Measurements from ENCODE around the gene CD81.
"Not testable (repeated sequence)": the region's sequence is repeated elsewhere in the genome, so short reads cannot be mapped to it uniquely, and the experiment has no call there.

CD81 gene

DNA sequence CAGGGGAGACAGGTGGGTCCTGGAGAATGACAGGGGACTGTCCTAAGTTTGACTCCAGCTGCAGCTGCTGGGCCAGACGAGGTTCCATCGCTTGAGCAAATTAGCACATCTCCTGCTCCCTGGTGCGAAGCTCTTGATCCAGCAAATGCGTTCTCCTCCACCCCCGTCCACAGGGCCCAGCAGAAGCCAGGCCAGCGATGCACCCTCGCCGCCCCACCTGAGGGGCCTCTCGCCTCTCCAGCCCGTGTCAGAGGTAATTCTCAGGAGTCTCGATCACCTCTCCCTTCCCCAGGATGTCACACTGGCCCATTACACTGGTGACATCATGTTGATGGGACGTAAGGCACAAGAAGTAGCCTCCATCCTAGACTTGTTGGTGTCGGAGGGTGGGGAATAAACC, 19.5 kb upstream of the CD81 start:
- DNase-seq: not testable (repeated sequence)

GRCh38 chr11:2358754-2359442, 18.2 kb upstream of the CD81 start:
- DNase-seq: no peak

DNA sequence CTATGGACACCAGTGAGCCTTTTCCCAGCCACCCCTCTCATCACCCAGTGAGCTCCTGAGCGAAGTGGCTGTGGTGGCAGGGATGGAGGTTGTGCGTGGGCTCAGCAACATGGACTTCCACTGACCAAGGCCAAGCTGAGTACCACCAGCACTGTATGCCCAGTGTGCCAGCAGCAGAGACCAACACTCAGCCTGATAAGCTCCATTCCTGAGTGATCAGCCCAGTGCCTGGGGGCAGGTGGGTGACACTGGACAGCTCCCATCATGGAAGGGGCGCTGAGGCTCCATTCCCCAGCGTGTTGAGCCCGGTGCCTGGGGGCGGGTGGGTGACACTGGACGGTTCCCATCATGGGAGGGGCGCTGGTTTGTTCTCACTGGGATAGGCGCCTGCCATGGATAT, 17.6 kb upstream of the CD81 start:
- no peak for DNase-seq

DNA sequence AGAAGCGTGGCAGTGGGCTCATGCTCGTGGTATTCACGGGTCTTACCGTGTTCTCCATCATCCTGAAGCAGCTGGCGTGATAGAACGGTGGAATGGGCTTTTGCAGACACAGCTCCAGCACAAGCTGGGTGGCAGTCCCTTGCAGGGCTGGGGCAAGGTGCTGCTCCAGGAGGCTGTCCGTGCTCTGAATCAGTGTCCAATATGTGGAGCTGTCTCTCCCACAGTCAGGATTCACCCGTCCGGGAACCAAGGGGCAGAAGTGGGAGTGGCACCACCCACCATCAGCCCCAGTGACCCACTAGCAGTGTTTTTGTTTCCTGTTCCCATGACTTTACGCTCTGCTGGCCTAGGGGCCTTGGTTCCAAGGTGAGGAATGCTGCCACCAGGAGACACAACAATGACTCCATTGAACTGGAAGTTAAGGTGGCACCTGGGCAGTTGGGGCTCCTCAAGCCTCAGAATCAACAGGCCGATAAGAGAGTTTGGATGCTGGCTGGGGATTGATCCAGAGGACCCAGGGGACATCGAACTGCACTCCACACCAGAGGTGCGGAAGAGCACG, 16.9 kb upstream of the CD81 start:
- DNase-seq: no peak

- no peak for DNase-seq
Observed at GRCh38 chr11:2361565-2361964, 15.5 kb upstream of the CD81 start.

GRCh38 chr11:2362414-2362813, 14.7 kb upstream of the CD81 start:
- DNase-seq: no peak

DNA sequence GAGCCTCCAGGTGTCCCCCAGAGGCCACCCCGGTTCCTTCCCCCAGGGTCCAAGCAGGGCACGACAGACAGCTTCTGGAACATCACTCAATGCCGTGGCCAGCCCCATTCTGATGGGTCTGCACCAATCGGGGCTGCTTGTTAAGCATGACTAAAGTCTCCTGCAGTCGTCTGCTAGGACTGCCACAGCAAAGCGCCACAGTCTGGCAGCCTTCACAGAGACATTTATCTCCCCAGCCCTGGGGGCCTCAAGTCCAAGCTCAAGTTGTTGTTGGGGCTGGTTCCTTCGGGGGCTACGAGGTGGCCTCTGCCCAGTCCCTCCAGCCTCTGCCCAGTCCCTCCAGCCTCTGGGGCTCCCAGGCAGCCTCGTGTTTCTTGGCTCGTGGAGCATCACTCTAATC, 14.0 kb upstream of the CD81 start:
- no peak for DNase-seq

DNA sequence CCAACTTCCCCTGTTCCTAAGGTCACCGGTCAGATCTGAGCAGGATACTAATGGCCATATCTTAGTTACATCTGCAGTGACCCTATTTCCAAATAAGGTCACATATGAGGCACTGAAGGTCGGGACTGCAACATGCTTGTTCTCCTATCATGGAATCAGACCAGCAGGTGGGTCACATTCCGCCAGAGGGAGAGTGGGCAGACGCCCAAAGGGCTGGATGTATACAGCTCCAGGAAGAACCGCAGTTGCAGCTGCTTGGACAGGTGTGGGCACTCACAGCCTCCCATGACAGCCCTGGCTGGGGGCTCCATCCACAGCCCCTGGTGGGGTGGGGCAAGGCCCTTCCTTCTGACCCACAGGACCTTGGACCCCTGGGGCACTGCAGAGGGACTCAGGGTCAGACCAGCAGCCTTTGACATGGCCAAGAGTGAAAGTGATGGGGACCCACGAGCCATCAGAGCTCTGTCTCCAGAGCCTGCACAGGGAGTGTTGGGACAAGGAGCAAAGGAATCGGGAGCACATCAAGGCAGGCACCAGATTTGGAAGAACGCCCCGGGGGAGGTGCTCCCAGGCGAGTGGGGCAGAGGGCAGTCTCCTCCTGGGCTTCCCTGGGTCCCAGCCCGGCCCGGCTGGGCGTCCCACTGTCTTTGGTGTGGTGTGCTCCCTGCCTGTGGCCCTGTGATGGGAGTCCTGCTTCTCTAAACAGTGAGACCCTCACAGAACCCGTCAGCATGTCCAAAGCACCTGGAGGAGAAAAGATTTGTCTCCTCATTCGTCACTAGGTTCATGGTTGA, 13.3 kb upstream of the CD81 start:
- no peak for DNase-seq

DNA sequence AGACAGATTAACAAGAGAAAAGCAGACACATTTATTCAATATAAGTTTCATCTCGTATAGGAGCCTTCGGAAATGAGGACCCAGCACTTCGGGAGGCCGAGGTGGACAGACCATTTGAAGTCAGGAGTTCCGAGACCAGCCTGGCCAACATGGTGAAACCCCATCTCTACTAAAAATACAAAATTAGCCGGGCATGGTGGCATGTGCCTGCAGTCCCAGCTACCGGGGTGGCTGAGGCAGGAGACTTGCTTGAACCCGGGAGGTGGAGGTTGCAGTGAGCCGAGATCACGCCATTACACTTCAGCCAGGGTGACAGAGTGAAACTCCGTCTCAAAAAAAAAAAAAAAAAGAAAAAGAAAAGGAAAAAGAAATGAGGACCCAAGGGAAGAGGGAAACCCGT, 12.7 kb upstream of the CD81 start:
- not testable (repeated sequence) for DNase-seq

DNA sequence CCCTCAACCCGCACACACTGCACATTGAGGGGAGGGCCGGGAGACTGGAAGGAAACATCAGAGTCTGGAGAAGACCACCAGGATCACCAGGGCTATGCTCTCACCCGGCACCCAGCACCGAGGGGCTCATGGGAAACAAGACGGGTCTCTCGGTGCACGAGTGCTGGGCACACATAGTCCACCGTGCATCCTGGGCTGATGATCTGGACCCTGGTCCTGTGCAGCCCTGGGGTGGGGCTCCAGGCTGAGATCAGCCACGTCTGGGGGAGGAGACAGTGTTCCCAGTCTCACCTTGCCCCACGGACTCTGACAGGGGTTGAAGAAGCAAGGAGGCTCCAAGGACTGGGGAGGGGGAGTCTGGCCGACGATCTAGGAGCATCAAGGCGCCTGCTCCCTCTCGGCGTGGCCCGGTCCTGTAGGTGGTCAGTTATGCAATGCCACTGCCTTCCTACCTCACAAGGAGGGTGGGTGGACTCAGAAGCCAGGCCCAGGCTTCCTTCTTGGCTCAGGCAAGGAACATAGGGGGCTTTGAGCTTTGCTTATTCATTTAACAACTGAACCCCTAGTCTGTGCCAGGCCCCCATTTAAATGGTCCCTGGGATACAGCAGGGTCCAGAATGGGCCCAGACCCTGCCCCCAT, 11.4 kb upstream of the CD81 start:
- DNase-seq: no peak

DNA sequence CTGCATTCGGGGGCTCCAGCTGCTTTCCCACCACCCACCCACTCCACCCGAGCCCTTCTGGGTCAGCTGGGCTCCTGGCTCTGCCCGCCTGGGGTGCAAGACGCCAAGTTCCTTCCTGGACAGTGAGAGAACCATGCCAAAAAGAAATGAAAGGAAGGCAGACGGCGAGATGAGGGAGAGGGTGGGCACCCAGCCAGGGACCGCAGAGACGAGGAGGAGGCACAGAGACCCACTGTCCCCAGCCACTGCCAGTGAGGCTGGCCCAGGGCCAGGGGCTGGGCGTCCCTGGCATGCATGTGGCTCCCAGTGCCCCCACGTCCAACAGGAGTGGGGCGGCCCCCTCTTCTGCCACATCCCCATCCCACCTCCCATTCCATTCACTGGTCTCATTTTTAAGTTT, 10.8 kb upstream of the CD81 start:
- DNase-seq: no peak

GRCh38 chr11:2366733-2367132, 10.4 kb upstream of the CD81 start:
- DNase-seq: no peak

GRCh38 chr11:2367266-2368160, 9.6 kb upstream of the CD81 start:
- no peak for DNase-seq

- no peak for DNase-seq
Observed at GRCh38 chr11:2368178-2368850, 8.8 kb upstream of the CD81 start.

GRCh38 chr11:2368851-2369180, 8.3 kb upstream of the CD81 start:
- DNase-seq: no peak

DNA sequence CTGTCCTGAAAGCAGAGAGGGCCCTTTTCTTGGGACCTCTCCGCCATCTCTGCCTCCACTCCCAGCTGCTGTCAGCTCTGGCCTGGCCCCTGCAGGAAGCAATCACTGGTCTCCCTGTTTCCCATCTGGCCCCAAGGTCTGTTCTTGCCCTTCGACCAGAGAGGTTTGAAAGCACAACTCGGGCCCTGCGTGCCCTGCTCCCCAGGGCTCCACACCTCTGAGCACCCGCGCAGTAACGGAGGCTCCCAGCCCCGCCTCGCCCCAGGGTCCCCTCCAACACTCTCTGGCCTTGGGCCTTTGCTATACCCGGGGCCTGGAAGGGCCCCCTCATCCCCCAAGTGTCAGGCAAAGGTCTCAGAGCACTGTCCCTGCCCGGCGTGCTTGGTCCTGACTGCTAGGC, 7.8 kb upstream of the CD81 start:
- no peak for DNase-seq

- DNase-seq: no peak
Observed at GRCh38 chr11:2369896-2370295, 7.2 kb upstream of the CD81 start.

GRCh38 chr11:2374456-2375201, 2.5 kb upstream of the CD81 start:
- DNase-seq: no peak

GRCh38 chr11:2375341-2375853, 1.7 kb upstream of the CD81 start:
- DNase-seq: no peak

GRCh38 chr11:2375964-2376551, 1.1 kb upstream of the CD81 start:
- no peak for DNase-seq

All from NCI-H1694 (cell line).